K562 (cell line): ENCODE data around the gene LETM1. TPM values are rescaled to one million over a fixed set of nuclear protein-coding genes. Genes with fewer than 3 reads are reported as not detected.

Source experiments
- ATAC-seq: fragments of 200-7000 bp; cut with Tn5 transposase; 3 replicates; pipeline ENCODE4 v1.9.1; 2020; ENCODE audit warnings: moderate library complexity
- BruUV-seq: library from RNA; stranded (reverse); fragments of 400-500 nt; replicated peaks from 2 replicates; lab custom pipeline; 2021; lab: Mats Ljungman, UMichigan
- CTCF ChIA-PET: fragments of 300-600 bp; formaldehyde crosslinking; extraction: SDS; loops from one replicate; lab custom pipeline; 2021; ENCODE audit warnings: low intra/inter-chr PET ratio; lab: Yijun Ruan, JAX
- POLR2A ChIA-PET: fragments of 300-600, 350-650 bp; sonication (Branson Sonifier 250); formaldehyde crosslinking; extraction: SDS; loops from one replicate; lab custom pipeline; 2021; ENCODE audit warnings: antibody characterized with exemption, inconsistent platforms; lab: Yijun Ruan, JAX
- DNase-seq, 4 experiments: peaks; one replicate each; pipeline versions ENCODE4 v3.0.0 to v3.0.0-alpha.2; 2011 to 2018; ENCODE audit warnings: low spot score in 3 of 4, mixed read lengths in 3 of 4; ENCODE audit errors: extremely low read depth in 1 of 4
- FAIRE-seq: peaks from 2 replicates; lab custom pipeline; 2011; peaks lifted over from hg19 to GRCh38; lab: Jason Lieb, UNC
- H2AFZ ChIP-seq: 2 replicates; pipeline ENCODE4 v1.6.0; 2011; ENCODE audit warnings: low read depth, low read length, control low read depth, inconsistent platforms
- H3K27ac ChIP-seq: fragments of 200-600 bp; 3 replicates; pipeline ENCODE4 v1.8.0; 2011; ENCODE audit warnings: low read depth, mild to moderate bottlenecking, control low read depth, inconsistent platforms, low read length, moderate library complexity, mixed read lengths; ENCODE audit errors: extremely low read depth
- H3K27me3 ChIP-seq, 2 experiments: fragments of 300-600 bp in 1 of 2; 2 replicates in 1 of 2; 3 replicates in 1 of 2; pipeline versions ENCODE4 v1.6.0 to v1.8.0; 2011; ENCODE audit warnings: inconsistent platforms in 2 of 2, low read length in 2 of 2, mild to moderate bottlenecking in 1 of 2, mixed read lengths in 1 of 2, moderate library complexity in 1 of 2; ENCODE audit not compliant: control insufficient read depth in 2 of 2, insufficient read depth in 2 of 2
- H3K36me3 ChIP-seq: fragments of 300-600 bp; 3 replicates; pipeline ENCODE4 v1.8.0; 2011; ENCODE audit warnings: mild to moderate bottlenecking, low read length, inconsistent platforms; ENCODE audit not compliant: control insufficient read depth, insufficient read depth
- H3K4me1 ChIP-seq, 2 experiments: fragments of 200-600 bp in 1 of 2; replicated peaks in 1 of 2; 2 replicates in 1 of 2; 3 replicates in 1 of 2; pipeline versions ENCODE4 v1.5.1 to v1.8.0; 2011; ENCODE audit warnings: inconsistent platforms in 2 of 2, low read length in 2 of 2, mild to moderate bottlenecking in 1 of 2, mixed read lengths in 1 of 2, moderate library complexity in 1 of 2; ENCODE audit not compliant: control insufficient read depth in 2 of 2, insufficient read depth in 2 of 2
- H3K4me2 ChIP-seq: 2 replicates; pipeline ENCODE4 v1.6.1; 2011; ENCODE audit warnings: low read length, control low read depth, inconsistent platforms, mixed read lengths; ENCODE audit not compliant: insufficient read depth
- H3K4me3 ChIP-seq: fragments of 200-600 bp; sonication (generic), shearing (Covaris generic); 2 replicates; pipeline ENCODE4 v1.5.1; 2016; ENCODE audit warnings: control low read depth, inconsistent platforms
- H3K79me2 ChIP-seq: fragments of 200-600 bp; 3 replicates; pipeline ENCODE4 v1.8.0; 2011; ENCODE audit warnings: low read length, inconsistent platforms; ENCODE audit not compliant: control insufficient read depth, insufficient read depth
- H3K9ac ChIP-seq, 2 experiments: 2 replicates each; pipeline versions ENCODE4 v1.6.0 to v1.6.1; 2011; ENCODE audit warnings: low read depth in 2 of 2, low read length in 2 of 2, control low read depth in 1 of 2, inconsistent platforms in 1 of 2, mild to moderate bottlenecking in 1 of 2, mixed read lengths in 1 of 2; ENCODE audit not compliant: insufficient read depth in 1 of 2
- H3K9me1 ChIP-seq: one replicate; pipeline ENCODE4 v1.6.0; 2011; ENCODE audit warnings: inconsistent platforms, mild to moderate bottlenecking, low read length, moderate library complexity; ENCODE audit not compliant: control insufficient read depth, insufficient read depth
- H3K9me3 ChIP-seq: replicated peaks from 2 replicates; pipeline ENCODE4 v1.5.1; 2011; ENCODE audit warnings: low read depth, low read length, inconsistent platforms; ENCODE audit not compliant: control insufficient read depth, insufficient read depth
- H4K20me1 ChIP-seq: replicated peaks from 2 replicates; pipeline ENCODE4 v1.6.1; 2011; ENCODE audit warnings: low read length, inconsistent platforms, mixed read lengths; ENCODE audit not compliant: control insufficient read depth, insufficient read depth
- DACH1 ChIP-seq: fragments of 450-650 bp; IDR thresholded peaks from 2 replicates; pipeline ENCODE4 v1.6.1; 2018; ENCODE audit not compliant: partially characterized antibody
- DLX4 ChIP-seq: fragments of 250-450 bp; sonication (Bioruptor Pico); IDR thresholded peaks from 2 replicates; pipeline ENCODE4 v1.6.1; 2021; ENCODE audit warnings: mild to moderate bottlenecking
- FOS ChIP-seq: IDR thresholded peaks from 3 replicates; pipeline ENCODE4 v1.6.1; 2011; ENCODE audit not compliant: insufficient read length; ENCODE audit errors: extremely low read depth
- HDAC2 ChIP-seq: fragments of 450-650 bp; IDR thresholded peaks from 2 replicates; pipeline ENCODE4 v1.6.1; 2016; ENCODE audit warnings: mild to moderate bottlenecking
- KDM2B ChIP-seq: fragments of 250-450 bp; sonication (Bioruptor Pico); IDR thresholded peaks from 2 replicates; pipeline ENCODE4 v1.8.0; 2021; ENCODE audit warnings: mild to moderate bottlenecking, moderate library complexity
- PCBP2 ChIP-seq: fragments of 200-400 bp; formaldehyde crosslinking; IDR thresholded peaks from 2 replicates; pipeline ENCODE4 v1.6.1; 2018; ENCODE audit warnings: low read length, low read depth, mild to moderate bottlenecking, moderate library complexity; ENCODE audit not compliant: poor library complexity, severe bottlenecking
- PHF20 ChIP-seq: fragments of 450-650 bp; IDR thresholded peaks from 2 replicates; pipeline ENCODE4 v1.6.1; 2018; ENCODE audit not compliant: partially characterized antibody
- SMAD1 ChIP-seq: fragments of 150-350 bp; IDR thresholded peaks from 2 replicates; pipeline ENCODE4 v1.6.1; 2014; ENCODE audit warnings: low read length, low read depth; ENCODE audit not compliant: partially characterized antibody
- TCFL5 ChIP-seq: fragments of 250-450 bp; sonication (Bioruptor Pico); conservative IDR thresholded peaks from 2 replicates; pipeline ENCODE4 v1.6.1; 2021; ENCODE audit warnings: mild to moderate bottlenecking, moderate library complexity, matching md5 sums
- ZC3H11A ChIP-seq: IDR thresholded peaks from 2 replicates; pipeline ENCODE4 v1.6.1; 2012; ENCODE audit warnings: low read depth, low read length, improper control_type of control experiment
- ZMIZ1 ChIP-seq, 2 experiments: fragments of 150-350 bp in 1 of 2; IDR thresholded peaks; 2 replicates each; pipeline ENCODE4 v1.6.1; 2012 to 2016; ENCODE audit warnings: low read depth in 2 of 2, low read length in 2 of 2, mild to moderate bottlenecking in 1 of 2, moderate library complexity in 1 of 2
- ZNF121 ChIP-seq: sonication (generic); formaldehyde crosslinking; conservative IDR thresholded peaks from 2 replicates; pipeline ENCODE4 v1.8.0; 2022; ENCODE audit warnings: missing genetic modification reagents
- ZNF143 ChIP-seq: sonication (generic); formaldehyde crosslinking; IDR thresholded peaks from 2 replicates; pipeline ENCODE4 v1.9.0; 2022; ENCODE audit warnings: mild to moderate bottlenecking, missing genetic modification reagents
- ZNF551 ChIP-seq: fragments of 250-450 bp; sonication (Bioruptor Pico); IDR thresholded peaks from 2 replicates; pipeline ENCODE4 v1.5.0; 2021; ENCODE audit warnings: mild to moderate bottlenecking, moderate library complexity
- ZNF764 ChIP-seq: fragments of 250-450 bp; sonication (Bioruptor Pico); IDR thresholded peaks from 2 replicates; pipeline ENCODE4 v1.4.0; 2020; ENCODE audit warnings: low read depth, mild to moderate bottlenecking, moderate library complexity
- WGBS: fragments of 100-300 bp; shearing (Covaris generic); methylation state at CpG from one replicate; pipeline ENCODE4 v1.1.6; 2016; ENCODE audit warnings: low coverage, mixed read lengths; ENCODE audit not compliant: insufficient coverage; ENCODE audit errors: missing lambda C conversion rate; 5-methylcytosine and 5-hydroxymethylcytosine counted together
- in situ Hi-C: fragments of 300-500 bp; cut with MboI; formaldehyde crosslinking; loops from 4 replicates; pipeline ENCODE4 v1.15.0; 2018; ENCODE audit warnings: inconsistent platforms, mixed read lengths
- intact Hi-C: fragments of 100-400 bp; cut with micrococcal nuclease; formaldehyde crosslinking; loops from 2 replicates; pipeline ENCODE4 v1.14.2; 2022
- polyA plus RNA-seq, 8 experiments: library from polyadenylated mRNA; depleted of rRNA in 4 of 8; stranded (reverse) in 5 of 8; unstranded in 3 of 8; fragments of >200 nt; fragmentation: Nextera tagmentation in 2 of 8; fragmentation: Illumina TruSeq in 1 of 8; extraction: Ambion mirVana in 2 of 8; extraction: Trizol in 1 of 8; gene quantifications; 2 replicates each; pipeline versions ENCODE4 v1.2.1 to v1.2.3, GENCODE V29; 2011 to 2014; ENCODE audit warnings: inconsistent platforms in 1 of 8, missing spikeins in 1 of 8
- total RNA-seq, 7 experiments: library from RNA; depleted of rRNA in 6 of 7; stranded (reverse); fragments of >200 nt in 6 of 7; fragmentation: Illumina TruSeq in 2 of 7; extraction: Trizol in 2 of 7; gene quantifications; 2 replicates each; pipeline versions ENCODE4 v1.2.1 to v1.2.3, GENCODE V29; 2011 to 2021; ENCODE audit warnings: low replicate concordance in 1 of 7

LETM1 gene
- total and polyA plus RNA-seq, 9 of the 15 experiments (the other 6 are each of a cell fraction or from before 2014, with no cell fraction given), result 3.9 to 109 (median 35.0) TPM

- peak; percentile 25; the same call in 1 of the 2 replicates for TF ChIP-seq ZNF143 (CRISPR knock-in tag)
- TF ChIP-seq SMAD1, result peak; percentile 9
- TF ChIP-seq HDAC2, result 0 out of 2 replicates have a peak, but pooled peaks have one; percentile 19
- TF ChIP-seq, all 486 proteins: peak for 24
These were observed 14.3 kb upstream of the LETM1 start (continued) for GRCh38 chr4:1870328-1870577.

- Histone ChIP-seq H3K9ac (peak overlapping the region; percentile 96 to 97), H3K4me1 (peaks cover 21 to 33% of the 10 kb centered on the region in 2 experiments), H3K36me3 (peaks cover 12% of the 10 kb centered on the region; the same call in 1 of the 3 replicates), H3K4me3 (peak overlapping the region; percentile 60), H3K27me3 (no peaks in the 10 kb centered on the region), H3K9me1 (no peaks in the 10 kb centered on the region), H4K20me1 (peaks cover 13% of the 10 kb centered on the region; the same call in 1 of the 2 replicates), H3K4me2 (peak overlapping the region; percentile 76), H3K27ac (peak overlapping the region; percentile 99), H2AFZ (peak overlapping the region; percentile 87), H3K9me3 (no peaks in the 10 kb centered on the region), H3K79me2 (peaks cover 40% of the 10 kb centered on the region)
- CTCF ChIA-PET, result no interaction called here
- ATAC-seq (peak; percentile 18), FAIRE-seq (peak; percentile 44), DNase-seq (peak in 2 of 4 experiments; percentile 32 to 43)
- WGBS, result 37% methylated on average over 19 of the region's 19 CpGs
- intact Hi-C loops, result loop anchor here (5.0 kb wide), 1 partner anchor 548 kb away; the partner anchor contains the start of genes CFAP99 and ZFYVE28
- no TSS peak for BruUV-seq
- POLR2A ChIA-PET, result interaction anchor here (0.6 to 2.4 kb wide), 11 partner anchors 8 to 965 kb away, joined by 3 to 17 read pairs (median 5); partner anchors contain the start of gene LETM1
- in situ Hi-C loops, result no loop called here
- TF ChIP-seq ZNF764 (CRISPR knock-in tag), result peak; percentile 69; the same call in 1 of the 2 replicates
- TF ChIP-seq DACH1, result no peak
- TF ChIP-seq ZC3H11A, result no peak
- TF ChIP-seq FOS, result no peak
- no peak for TF ChIP-seq PHF20
- TF ChIP-seq ZNF121 (CRISPR knock-in tag), result no peak
- TF ChIP-seq ZNF551 (CRISPR knock-in tag), result no peak
- no peak for TF ChIP-seq PCBP2
- no peak for TF ChIP-seq ZMIZ1 (IDR thresholded peaks at IDR 0.05; ENCODE audit: low read depth in 2 of 2, low read length in 2 of 2)
- TF ChIP-seq DLX4 (CRISPR knock-in tag), result no peak
- TF ChIP-seq KDM2B (CRISPR knock-in tag), result no peak
- TF ChIP-seq TCFL5, result no peak
These were observed 13.8 kb upstream of the LETM1 start for GRCh38 chr4:1869530-1870327.
